Kidney (tissue), 14 donors: Measurements from ENCODE around the gene MFRP. TPM values are rescaled to one million over a fixed set of nuclear protein-coding genes. Genes with fewer than 3 reads are reported as not detected.

Experiments used
- DNase-seq, 5 donors: peaks; one replicate each; pipeline ENCODE4 v3.0.0-alpha.2; 2013 to 2020
- FAIRE-seq: peaks from 2 replicates; lab custom pipeline; 2012; peaks lifted over from hg19 to GRCh38; lab: Jason Lieb, UNC
- H3K27ac ChIP-seq, 2 donors: one replicate each; pipeline ENCODE4 v1.7.0; 2013; ENCODE audit warnings: low read depth in 2 of 2, low read length in 2 of 2, inconsistent platforms in 1 of 2
- H3K27me3 ChIP-seq: one replicate; pipeline ENCODE4 v1.7.1; 2013; ENCODE audit warnings: low read length, inconsistent platforms; ENCODE audit not compliant: control insufficient read depth, insufficient read depth
- H3K36me3 ChIP-seq, 3 donors: one replicate each; pipeline versions ENCODE4 v1.7.0 to v1.7.1; 2013; ENCODE audit warnings: low read length in 3 of 3, control low read depth in 1 of 3, inconsistent platforms in 1 of 3; ENCODE audit not compliant: insufficient read depth in 3 of 3, control insufficient read depth in 2 of 3
- H3K4me1 ChIP-seq, 3 donors: one replicate each; pipeline versions ENCODE4 v1.7.0 to v1.7.1; 2013; ENCODE audit warnings: low read length in 3 of 3, inconsistent platforms in 1 of 3, low read depth in 1 of 3; ENCODE audit not compliant: control insufficient read depth in 2 of 3, insufficient read depth in 2 of 3
- H3K4me3 ChIP-seq, 3 donors: one replicate each; pipeline versions ENCODE4 v1.7.0 to v1.8.1; 2013; ENCODE audit warnings: low read length in 3 of 3, control low read depth in 1 of 3, inconsistent platforms in 1 of 3
- H3K9ac ChIP-seq, 3 donors: one replicate each; pipeline versions ENCODE4 v1.7.0 to v1.7.1; 2013; ENCODE audit warnings: low read length in 3 of 3, control low read depth in 1 of 3, inconsistent platforms in 1 of 3
- H3K9me3 ChIP-seq, 3 donors: one replicate each; pipeline versions ENCODE4 v1.7.0 to v1.7.1; 2013; ENCODE audit warnings: low read length in 3 of 3, control low read depth in 1 of 3, inconsistent platforms in 1 of 3; ENCODE audit not compliant: control insufficient read depth in 2 of 3, insufficient read depth in 1 of 3
- CTCF ChIP-seq: IDR thresholded peaks from 3 replicates; pipeline ENCODE4 v1.5.1; 2012; ENCODE audit warnings: mild to moderate bottlenecking, moderate library complexity, borderline replicate concordance; ENCODE audit not compliant: insufficient read depth; ENCODE audit errors: extremely low read depth
- intact Hi-C: fragments of 100-400 bp; cut with DNase I; formaldehyde crosslinking; loops from one replicate; pipeline ENCODE4 v1.11.1; 2022
- polyA plus RNA-seq: library from polyadenylated mRNA; stranded (reverse); fragments of 350-450 nt; fragmentation: Illumina TruSeq; extraction: RNeasy Lipid Tissue Mini Kit (QIAGEN cat#74804); gene quantifications from one replicate; pipeline ENCODE4 v1.2.3, GENCODE V29; 2014; ENCODE audit warnings: low read depth, low replicate concordance; ENCODE audit not compliant: insufficient read depth
- total RNA-seq: library from RNA; stranded (reverse); fragmentation: NEBNext Ultra II Directional; extraction: Animal tissue kit (Norgen Biotek cat#: 25700); gene quantifications from one replicate; pipeline ENCODE4 v1.2.1, GENCODE V29; 2021
- donor health status: control.
- donor health status: control.
- donor health status: control.
- donor health status: control.
- donor health status: control.
- donor health status: DM: yes; HTN: yes; CAD: no.
- donor health status: Normal renal cell carcinoma (clear cell type).

Gene MFRP
- total and polyA plus RNA-seq, 2 donors from 2014 or later, result not detected

- Histone ChIP-seq H3K27me3 (no peaks in the 10 kb centered on the region), H3K9ac (no peak overlapping the region), H3K9me3 (no peaks in the 10 kb centered on the region), H3K4me3 (peak overlapping the region in 1 of 3 donors; percentile 27), H3K4me1 (peaks cover 0 to 35% (median 29%) of the 10 kb centered on the region in 3 donors), H3K36me3 (no peaks in the 10 kb centered on the region), H3K27ac (no peak overlapping the region)
- no peak for TF ChIP-seq CTCF
- FAIRE-seq (no peak), DNase-seq (peak in 4 of 5 donors; percentile 35 to 49 (median 44))
- intact Hi-C loops, result no loop called here
Observed at GRCh38 chr11:119378851-119379465, 32.5 kb upstream of the MFRP start.

GRCh38 chr11:119377961-119378667 lies 31.6 kb upstream of the MFRP start:
- FAIRE-seq (no peak), DNase-seq (peak in 1 of 5 donors; percentile 29)
- no peak for TF ChIP-seq CTCF
- H3K9me3 ChIP-seq, result no peaks in the 10 kb centered on the region
- no peaks in the 10 kb centered on the region for H3K27me3 ChIP-seq
- intact Hi-C loops, result no loop called here
- H3K4me3 ChIP-seq, result no peak overlapping the region
- no peak overlapping the region for H3K9ac ChIP-seq
- no peak overlapping the region for H3K27ac ChIP-seq
- H3K4me1 ChIP-seq, result peaks cover 0 to 42% (median 34%) of the 10 kb centered on the region in 3 donors
- no peaks in the 10 kb centered on the region for H3K36me3 ChIP-seq

- no peaks in the 10 kb centered on the region for H3K9me3 ChIP-seq
- DNase-seq (peak in 1 of 5 donors; percentile 70), FAIRE-seq (no peak)
- no peaks in the 10 kb centered on the region for H3K36me3 ChIP-seq
- no peak overlapping the region for H3K4me3 ChIP-seq
- no peak for TF ChIP-seq CTCF
- H3K27me3 ChIP-seq, result no peaks in the 10 kb centered on the region
- H3K9ac ChIP-seq, result no peak overlapping the region
- intact Hi-C loops, result no loop called here
- H3K27ac ChIP-seq, result no peak overlapping the region
- H3K4me1 ChIP-seq, result peaks cover 0 to 42% (median 33%) of the 10 kb centered on the region in 3 donors
Observed at GRCh38 chr11:119377112-119377901, 30.8 kb upstream of the MFRP start.
